GM12864 (cell line): ENCODE results near the gene ADGRG4.

Experiments
- DNase-seq: peaks from one replicate; pipeline ENCODE4 v3.0.0-alpha.2; 2011; ENCODE audit warnings: low read depth
- H3K4me3 ChIP-seq: 2 replicates; pipeline ENCODE4 v1.5.1; 2011; ENCODE audit warnings: mild to moderate bottlenecking, low read depth, low read length, control low read depth
- TF ChIP-seq, protein P1 (sequence below): IDR thresholded peaks from 2 replicates; pipeline ENCODE4 v1.5.1; 2011; ENCODE audit warnings: low read depth, mild to moderate bottlenecking, moderate library complexity, low read length, control low read depth, inconsistent platforms; ENCODE audit errors: missing control alignments

The ADGRG4 gene

DNA sequence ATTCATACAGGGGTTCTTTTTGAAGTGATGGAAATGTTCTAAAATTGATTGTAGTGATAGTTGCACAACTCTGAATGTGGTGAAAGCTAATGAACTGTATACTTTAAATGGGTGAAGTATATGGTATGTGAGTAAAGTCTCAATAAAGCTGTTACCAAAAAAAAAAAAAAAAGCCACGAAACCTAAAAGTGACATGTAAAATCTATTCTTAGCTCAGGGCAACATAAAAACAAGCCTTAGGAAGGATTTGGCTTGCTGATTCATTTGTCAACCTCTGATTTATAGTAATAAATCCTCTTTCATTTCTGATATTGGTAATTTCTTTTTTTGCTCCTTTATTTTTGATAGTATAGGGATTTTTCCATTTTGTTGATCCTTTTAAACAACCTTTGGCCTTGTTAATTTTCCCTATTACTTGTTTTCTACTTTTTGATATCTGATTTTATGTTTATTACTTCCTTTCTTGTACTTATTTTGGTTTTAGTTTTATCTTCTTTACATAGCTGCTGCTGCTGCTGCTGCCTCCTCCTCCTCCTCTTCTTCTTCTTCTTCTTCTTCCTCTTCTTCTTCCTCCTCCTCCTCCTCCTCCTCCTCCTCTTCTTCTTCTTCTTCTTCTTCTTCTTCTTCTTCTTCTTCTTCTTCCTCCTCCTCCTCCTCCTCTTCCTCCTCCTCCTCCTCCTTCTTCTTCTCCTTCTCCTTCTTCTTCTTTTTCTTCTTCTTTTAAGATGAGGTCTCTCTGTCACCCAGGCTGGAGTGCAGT is 79.4 kb downstream of the ADGRG4 start:
- H3K4me3 ChIP-seq: no peak overlapping the region
- DNase-seq: no peak
- TF ChIP-seq, protein P1, sequence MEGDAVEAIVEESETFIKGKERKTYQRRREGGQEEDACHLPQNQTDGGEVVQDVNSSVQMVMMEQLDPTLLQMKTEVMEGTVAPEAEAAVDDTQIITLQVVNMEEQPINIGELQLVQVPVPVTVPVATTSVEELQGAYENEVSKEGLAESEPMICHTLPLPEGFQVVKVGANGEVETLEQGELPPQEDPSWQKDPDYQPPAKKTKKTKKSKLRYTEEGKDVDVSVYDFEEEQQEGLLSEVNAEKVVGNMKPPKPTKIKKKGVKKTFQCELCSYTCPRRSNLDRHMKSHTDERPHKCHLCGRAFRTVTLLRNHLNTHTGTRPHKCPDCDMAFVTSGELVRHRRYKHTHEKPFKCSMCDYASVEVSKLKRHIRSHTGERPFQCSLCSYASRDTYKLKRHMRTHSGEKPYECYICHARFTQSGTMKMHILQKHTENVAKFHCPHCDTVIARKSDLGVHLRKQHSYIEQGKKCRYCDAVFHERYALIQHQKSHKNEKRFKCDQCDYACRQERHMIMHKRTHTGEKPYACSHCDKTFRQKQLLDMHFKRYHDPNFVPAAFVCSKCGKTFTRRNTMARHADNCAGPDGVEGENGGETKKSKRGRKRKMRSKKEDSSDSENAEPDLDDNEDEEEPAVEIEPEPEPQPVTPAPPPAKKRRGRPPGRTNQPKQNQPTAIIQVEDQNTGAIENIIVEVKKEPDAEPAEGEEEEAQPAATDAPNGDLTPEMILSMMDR: no peak

DNA sequence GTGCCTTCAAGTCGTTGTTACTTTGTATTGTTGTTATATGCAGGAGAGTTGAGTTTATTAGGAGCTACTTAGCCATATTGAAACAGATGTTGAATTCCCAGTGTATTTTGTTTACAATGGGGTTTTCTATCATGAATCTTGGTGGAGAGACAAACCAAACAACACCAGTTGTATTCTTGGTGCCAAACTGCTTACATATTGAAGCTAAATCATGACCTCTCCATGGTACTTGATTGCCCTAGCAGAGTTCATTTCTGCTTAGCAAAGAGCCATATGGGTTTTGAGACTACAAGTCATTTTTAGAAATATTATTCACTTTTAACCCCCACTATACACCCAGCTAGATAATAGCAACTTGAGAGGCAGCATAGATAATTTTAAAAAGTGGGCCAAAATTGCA is 85.4 kb downstream of the ADGRG4 start:
- TF ChIP-seq, protein P1: no peak
- H3K4me3 ChIP-seq: no peak overlapping the region
- no peak for DNase-seq

DNA sequence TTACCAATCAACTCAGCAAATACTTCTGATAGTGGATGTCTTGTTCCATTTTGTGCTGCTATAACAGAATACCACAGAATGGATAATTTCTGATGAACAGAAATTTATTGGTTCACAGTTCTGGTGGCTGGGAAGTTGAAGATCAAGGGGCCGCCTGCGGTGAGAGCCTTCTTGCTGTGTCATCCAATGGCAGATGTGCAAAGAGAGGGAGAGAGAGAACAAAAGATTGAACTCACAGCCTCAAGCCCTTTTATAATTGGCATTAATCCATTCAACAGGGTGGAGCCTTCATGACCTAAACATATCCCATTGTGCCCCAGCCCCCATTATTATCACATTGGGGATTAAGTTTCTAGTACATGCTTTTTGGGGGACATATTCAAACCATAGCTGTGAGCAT is 86.1 kb downstream of the ADGRG4 start:
- H3K4me3 ChIP-seq: no peak overlapping the region
- TF ChIP-seq, protein P1: no peak
- no peak for DNase-seq

DNA sequence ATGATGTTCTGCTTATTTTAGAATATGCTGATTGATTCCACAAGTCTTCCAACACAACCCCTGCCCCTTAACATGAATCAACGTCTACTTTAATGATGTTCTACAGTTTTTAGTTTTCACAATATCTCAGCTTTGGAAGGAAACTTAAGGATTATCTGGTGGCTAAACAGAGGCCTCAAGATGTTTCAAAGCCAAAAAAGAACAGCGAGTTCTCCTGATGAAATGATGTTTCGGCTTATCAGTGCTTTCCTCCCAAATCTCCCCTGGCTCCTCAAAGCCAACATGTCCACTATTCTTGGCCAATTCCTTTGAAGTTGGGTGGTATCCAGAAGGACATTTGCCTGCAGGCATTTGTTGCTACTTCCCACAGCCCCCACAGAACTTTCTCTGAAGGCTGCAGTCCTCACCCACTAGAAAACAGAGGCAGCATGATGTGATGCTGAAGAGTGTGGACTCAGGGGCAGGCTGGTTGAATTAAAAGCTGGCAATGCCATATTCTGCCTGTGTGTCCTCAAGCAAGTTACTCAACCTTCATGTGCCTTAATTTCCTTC is 87.3 kb downstream of the ADGRG4 start:
- TF ChIP-seq, protein P1: no peak
- no peak for DNase-seq
- H3K4me3 ChIP-seq: no peak overlapping the region

DNA sequence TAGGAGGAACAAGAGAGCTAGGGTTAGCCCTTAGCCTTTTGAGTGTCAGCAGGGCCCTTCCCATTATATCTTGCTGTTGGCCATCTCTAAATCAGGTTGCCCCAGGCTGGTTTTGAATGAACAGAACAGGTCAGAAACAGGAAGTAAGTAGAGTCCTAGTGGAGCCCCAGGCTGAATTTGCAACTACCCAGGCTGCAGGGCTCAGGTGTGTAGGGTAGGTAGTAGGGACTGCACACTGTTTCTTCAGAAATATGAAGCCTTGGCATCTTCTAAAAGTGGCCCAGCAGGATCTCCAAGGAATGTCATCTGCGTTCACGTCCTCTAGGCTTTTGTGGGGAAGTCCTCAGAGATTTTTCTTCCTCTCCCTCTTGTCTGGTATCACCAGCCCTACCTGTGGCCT is 90.2 kb downstream of the ADGRG4 start:
- TF ChIP-seq, protein P1: no peak

DNA sequence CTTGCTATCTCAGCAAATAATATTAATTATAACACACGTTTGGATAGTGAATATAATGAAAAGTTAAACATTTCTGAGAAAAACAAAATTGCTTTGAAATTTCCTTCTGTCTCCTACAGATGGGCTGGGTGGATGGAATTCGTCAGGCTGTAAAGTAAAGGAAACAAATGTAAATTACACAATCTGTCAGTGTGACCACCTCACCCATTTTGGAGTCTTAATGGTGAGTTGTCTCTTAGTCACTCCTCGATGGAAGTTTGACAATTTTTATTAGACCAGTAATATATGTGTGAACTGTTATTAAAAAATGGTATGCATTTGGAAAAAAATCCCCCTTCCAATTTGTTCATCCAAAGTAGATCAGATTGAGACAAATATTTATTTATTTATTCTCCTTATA is 94.5 kb downstream of the ADGRG4 start:
- no peak overlapping the region for H3K4me3 ChIP-seq
- TF ChIP-seq, protein P1: no peak
- no peak for DNase-seq

More for the DNA sequence above, 90.2 kb downstream of the ADGRG4 start:
- no peak overlapping the region for H3K4me3 ChIP-seq
- no peak for DNase-seq

DNA sequence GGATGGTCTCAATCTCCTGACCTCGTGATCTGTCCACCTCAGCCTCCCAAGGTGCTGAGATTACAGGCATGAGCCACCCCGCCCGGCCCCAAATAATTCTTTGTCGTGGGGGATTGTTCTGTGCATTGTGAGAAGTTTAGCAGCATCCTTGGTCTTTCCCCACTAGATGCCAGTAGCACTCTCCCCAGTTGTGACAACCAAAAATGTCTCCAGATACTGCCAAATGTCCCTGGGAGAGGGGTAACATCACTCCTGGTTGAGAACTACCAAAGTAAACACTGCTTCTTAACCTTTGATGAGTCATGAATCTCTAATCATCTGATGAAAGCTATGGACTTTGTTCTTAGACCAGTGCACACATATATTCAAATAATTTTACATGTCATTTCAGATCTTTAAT is 96.2 kb downstream of the ADGRG4 start:
- no peak overlapping the region for H3K4me3 ChIP-seq
- no peak for DNase-seq
- TF ChIP-seq, protein P1: no peak
